DND-41 (cell line): ENCODE data around the gene TSPAN17.

Experiments used
- ATAC-seq: fragments of 200-7000 bp; cut with Tn5 transposase; 3 replicates; pipeline ENCODE4 v1.9.1; 2021; ENCODE audit warnings: low read depth; ENCODE audit not compliant: insufficient read depth
- DNase-seq: peaks from one replicate; pipeline ENCODE4 v3.0.0-alpha.2; 2020
- H2AFZ ChIP-seq: 2 replicates; pipeline ENCODE4 v1.6.0; 2012; ENCODE audit warnings: low read depth, low read length
- H3K27ac ChIP-seq: 2 replicates; pipeline ENCODE4 v1.5.1; 2012; ENCODE audit warnings: low read length, inconsistent platforms
- H3K27me3 ChIP-seq: fragments of 200-600 bp; sonication (generic); 2 replicates; pipeline ENCODE4 v1.6.0; 2012; ENCODE audit warnings: low read length, mild to moderate bottlenecking, inconsistent platforms; ENCODE audit not compliant: insufficient read depth, poor library complexity
- H3K36me3 ChIP-seq: 2 replicates; pipeline ENCODE4 v1.5.1; 2012; ENCODE audit warnings: low read length, inconsistent platforms; ENCODE audit not compliant: insufficient read depth
- H3K4me1 ChIP-seq: 2 replicates; pipeline ENCODE4 v1.5.1; 2012; ENCODE audit warnings: mild to moderate bottlenecking, low read length; ENCODE audit not compliant: insufficient read depth
- H3K4me2 ChIP-seq: 2 replicates; pipeline ENCODE4 v1.6.0; 2012; ENCODE audit warnings: mild to moderate bottlenecking, moderate library complexity, low read length, inconsistent platforms; ENCODE audit not compliant: insufficient read depth
- H3K4me3 ChIP-seq, 2 experiments: fragments of 200-600 bp in 1 of 2; shearing (Covaris generic) in 1 of 2; 2 replicates each; pipeline ENCODE4 v1.5.1; 2012 to 2016; ENCODE audit warnings: inconsistent platforms in 2 of 2, low read length in 2 of 2, mild to moderate bottlenecking in 2 of 2, low read depth in 1 of 2, moderate library complexity in 1 of 2
- H3K79me2 ChIP-seq: 2 replicates; pipeline ENCODE4 v1.6.0; 2012; ENCODE audit warnings: low read length, inconsistent platforms; ENCODE audit not compliant: insufficient read depth
- H3K9ac ChIP-seq: 2 replicates; pipeline ENCODE4 v1.6.0; 2012; ENCODE audit warnings: low read depth, mild to moderate bottlenecking, inconsistent platforms, low read length, moderate library complexity
- H3K9me3 ChIP-seq: 2 replicates; pipeline ENCODE4 v1.5.1; 2012; ENCODE audit warnings: low read length, moderate library complexity, mild to moderate bottlenecking, inconsistent platforms; ENCODE audit not compliant: insufficient read depth, severe bottlenecking
- H4K20me1 ChIP-seq: 2 replicates; pipeline ENCODE4 v1.6.0; 2012; ENCODE audit warnings: low read length; ENCODE audit not compliant: insufficient read depth
- EZH2 ChIP-seq: IDR thresholded peaks from 3 replicates; pipeline ENCODE4 v1.6.1; 2012; ENCODE audit warnings: borderline replicate concordance, low read depth, mild to moderate bottlenecking, moderate library complexity, low read length, inconsistent platforms; ENCODE audit not compliant: severe bottlenecking
- TF ChIP-seq, protein P1 (sequence below): IDR thresholded peaks from 2 replicates; pipeline ENCODE4 v1.5.1; 2012; ENCODE audit warnings: borderline replicate concordance, low read length, moderate library complexity, mild to moderate bottlenecking; ENCODE audit not compliant: poor library complexity, severe bottlenecking; ENCODE audit errors: extremely low read depth

TSPAN17 gene

DNA sequence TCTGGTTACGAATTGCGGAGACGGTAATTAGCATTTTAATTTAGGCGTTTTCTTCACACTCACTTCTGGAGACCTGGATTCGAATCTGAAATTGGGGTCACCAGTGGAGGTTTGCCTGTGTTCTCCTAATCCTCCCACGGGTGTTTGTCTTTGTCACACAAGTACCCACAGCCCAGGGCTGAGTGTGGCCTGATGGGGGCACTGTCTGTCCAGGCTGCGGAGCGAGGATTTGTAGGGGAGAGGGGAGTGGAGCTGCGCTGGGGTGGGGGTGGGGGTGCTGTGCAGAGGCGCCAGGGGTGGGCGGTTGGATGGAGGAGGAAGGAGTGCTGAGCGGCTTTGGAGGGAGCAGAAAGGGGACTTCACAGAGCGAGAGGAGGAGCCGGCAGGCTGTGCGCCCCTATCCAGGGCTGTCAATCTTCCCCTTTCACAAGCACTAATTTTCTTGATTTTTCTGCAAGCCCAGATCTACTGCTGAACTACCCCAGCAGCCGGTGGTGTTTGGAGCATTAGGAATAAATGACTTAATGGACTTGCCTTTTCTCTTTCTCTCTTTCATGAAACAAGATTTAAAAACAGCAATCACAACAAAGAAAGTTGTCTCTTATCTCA, 53.1 kb downstream of the TSPAN17 start:
- Histone ChIP-seq H3K27ac (no peak overlapping the region), H3K36me3 (no peaks in the 10 kb centered on the region), H3K4me3 (no peak overlapping the region), H3K79me2 (no peaks in the 10 kb centered on the region), H3K9ac (no peak overlapping the region), H3K27me3 (peaks cover 26% of the 10 kb centered on the region), H3K9me3 (no peaks in the 10 kb centered on the region), H3K4me2 (no peak overlapping the region), H4K20me1 (no peaks in the 10 kb centered on the region), H2AFZ (no peak overlapping the region), H3K4me1 (no peaks in the 10 kb centered on the region)
- no peak for DNase-seq
- no peak for ATAC-seq
- no peak for TF ChIP-seq EZH2
- TF ChIP-seq, protein P1, sequence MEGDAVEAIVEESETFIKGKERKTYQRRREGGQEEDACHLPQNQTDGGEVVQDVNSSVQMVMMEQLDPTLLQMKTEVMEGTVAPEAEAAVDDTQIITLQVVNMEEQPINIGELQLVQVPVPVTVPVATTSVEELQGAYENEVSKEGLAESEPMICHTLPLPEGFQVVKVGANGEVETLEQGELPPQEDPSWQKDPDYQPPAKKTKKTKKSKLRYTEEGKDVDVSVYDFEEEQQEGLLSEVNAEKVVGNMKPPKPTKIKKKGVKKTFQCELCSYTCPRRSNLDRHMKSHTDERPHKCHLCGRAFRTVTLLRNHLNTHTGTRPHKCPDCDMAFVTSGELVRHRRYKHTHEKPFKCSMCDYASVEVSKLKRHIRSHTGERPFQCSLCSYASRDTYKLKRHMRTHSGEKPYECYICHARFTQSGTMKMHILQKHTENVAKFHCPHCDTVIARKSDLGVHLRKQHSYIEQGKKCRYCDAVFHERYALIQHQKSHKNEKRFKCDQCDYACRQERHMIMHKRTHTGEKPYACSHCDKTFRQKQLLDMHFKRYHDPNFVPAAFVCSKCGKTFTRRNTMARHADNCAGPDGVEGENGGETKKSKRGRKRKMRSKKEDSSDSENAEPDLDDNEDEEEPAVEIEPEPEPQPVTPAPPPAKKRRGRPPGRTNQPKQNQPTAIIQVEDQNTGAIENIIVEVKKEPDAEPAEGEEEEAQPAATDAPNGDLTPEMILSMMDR, result peak; percentile 49

DNA sequence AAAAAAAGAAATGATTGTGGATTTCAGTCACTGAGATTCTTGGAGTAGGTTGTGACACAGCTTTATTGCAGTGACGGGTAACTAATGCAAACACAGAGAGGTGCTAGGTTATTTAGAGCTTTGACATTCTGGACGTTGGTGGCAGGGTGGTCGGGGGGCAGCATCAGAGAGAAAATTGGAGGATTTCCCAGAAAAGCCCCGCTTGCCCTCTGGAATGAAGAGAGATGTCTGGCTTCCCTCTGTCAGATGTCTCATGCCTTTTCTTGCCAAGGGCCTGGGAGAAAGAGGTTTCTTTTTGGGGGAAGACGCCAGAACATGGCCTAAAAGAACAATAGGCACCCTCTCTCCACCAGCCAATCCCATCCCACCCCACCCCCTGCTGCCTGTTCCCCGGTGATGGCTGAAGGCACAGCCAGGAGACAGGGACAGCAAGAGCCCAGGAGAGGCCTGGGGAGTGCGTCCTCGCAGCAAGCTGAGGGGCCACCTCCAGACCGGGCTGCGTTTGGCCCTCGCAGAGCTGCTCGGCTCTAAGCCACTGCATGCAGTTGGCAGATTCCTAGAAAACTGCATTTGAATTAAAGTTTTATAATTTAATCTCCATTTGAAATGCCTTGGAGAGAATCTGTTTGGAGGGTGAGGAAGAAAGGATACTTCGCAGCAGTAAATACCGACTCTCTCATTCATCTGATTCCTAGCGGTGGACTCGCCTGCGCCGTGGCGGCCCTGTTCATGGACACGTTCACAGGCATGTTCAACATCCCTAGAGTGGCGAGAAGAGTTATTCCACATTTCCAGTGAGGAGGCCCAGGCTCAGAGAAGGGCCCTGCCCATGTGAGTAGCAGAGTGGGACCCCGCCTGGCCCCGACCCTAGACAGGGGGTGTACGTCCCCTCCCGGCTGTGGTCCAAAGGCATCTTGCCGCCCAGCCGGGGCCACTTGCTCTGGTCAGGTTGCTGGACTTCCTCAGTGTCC, 55.7 kb downstream of the TSPAN17 start:
- no peak overlapping the region for H3K27ac ChIP-seq
- H2AFZ ChIP-seq, result no peak overlapping the region
- no peak for DNase-seq
- H3K4me3 ChIP-seq, result no peak overlapping the region
- no peaks in the 10 kb centered on the region for H4K20me1 ChIP-seq
- no peak overlapping the region for H3K9ac ChIP-seq
- H3K4me1 ChIP-seq, result no peaks in the 10 kb centered on the region
- H3K79me2 ChIP-seq, result no peaks in the 10 kb centered on the region
- no peak for TF ChIP-seq EZH2
- TF ChIP-seq, protein P1, result no peak
- peaks cover 20% of the 10 kb centered on the region for H3K27me3 ChIP-seq
- H3K36me3 ChIP-seq, result no peaks in the 10 kb centered on the region
- ATAC-seq, result no peak
- H3K4me2 ChIP-seq, result no peak overlapping the region
- H3K9me3 ChIP-seq, result no peaks in the 10 kb centered on the region

DNA sequence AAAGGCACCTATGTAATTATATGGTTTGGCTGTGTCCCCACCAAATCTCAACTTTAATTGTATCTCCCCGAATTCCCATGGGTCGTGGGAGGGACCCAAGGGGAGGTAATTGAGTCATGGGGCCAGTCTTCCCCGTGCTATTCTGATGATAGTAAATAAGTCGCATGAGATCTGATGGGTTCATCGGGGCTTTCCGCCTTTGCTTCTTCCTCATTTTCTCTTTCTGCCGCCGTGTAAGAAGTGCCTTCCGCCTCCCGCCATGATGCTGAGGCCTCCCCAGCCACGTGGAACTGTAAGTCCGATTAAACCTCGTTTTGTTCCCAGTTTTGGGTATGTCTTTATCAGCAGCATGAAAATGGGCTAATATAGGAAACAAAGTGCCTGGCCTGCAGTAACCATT, 56.6 kb downstream of the TSPAN17 start:
- Histone ChIP-seq H3K27me3 (peaks cover 20% of the 10 kb centered on the region), H3K4me1 (no peaks in the 10 kb centered on the region), H3K9ac (no peak overlapping the region), H3K79me2 (no peaks in the 10 kb centered on the region), H3K4me3 (no peak overlapping the region), H3K36me3 (no peaks in the 10 kb centered on the region), H3K27ac (no peak overlapping the region), H2AFZ (no peak overlapping the region), H4K20me1 (no peaks in the 10 kb centered on the region), H3K9me3 (no peaks in the 10 kb centered on the region), H3K4me2 (no peak overlapping the region)
- ATAC-seq (no peak), DNase-seq (no peak)
- TF ChIP-seq EZH2, result no peak
- TF ChIP-seq, protein P1, result no peak
